K562 (cell line): ENCODE results near the gene FRRS1. TPM values are rescaled to one million over a fixed set of nuclear protein-coding genes. Genes with fewer than 3 reads are reported as not detected.

Experiments
- CHD2 ChIP-seq: IDR thresholded peaks from 2 replicates; pipeline ENCODE4 v1.6.1; 2011; ENCODE audit warnings: low read depth, low read length
- HSF4 ChIP-seq: fragments of 250-450 bp; sonication (Bioruptor Pico); IDR thresholded peaks from 2 replicates; pipeline ENCODE4 v2.1.2; 2022; ENCODE audit warnings: mild to moderate bottlenecking, moderate library complexity, borderline replicate concordance
- NBN ChIP-seq: fragments of 450-650 bp; IDR thresholded peaks from 2 replicates; pipeline ENCODE4 v1.6.1; 2016; ENCODE audit warnings: low read depth, mild to moderate bottlenecking
- PML ChIP-seq: IDR thresholded peaks from 2 replicates; pipeline ENCODE4 v1.6.1; 2012; ENCODE audit warnings: low read length, inconsistent platforms
- PRMT5 ChIP-seq: sonication (generic); formaldehyde crosslinking; IDR thresholded peaks from 2 replicates; pipeline ENCODE4 v1.5.0; 2020; ENCODE audit warnings: missing genetic modification reagents
- PRPF4 ChIP-seq: fragments of 200-400 bp; formaldehyde crosslinking; IDR thresholded peaks from one replicate; pipeline ENCODE4 v1.6.1; 2017; ENCODE audit warnings: low read length, low read depth, mild to moderate bottlenecking; ENCODE audit not compliant: insufficient read depth, poor library complexity, severe bottlenecking
- TCF7 ChIP-seq: sonication (generic); IDR thresholded peaks from 2 replicates; pipeline ENCODE4 v1.6.1; 2016; ENCODE audit warnings: antibody characterized with exemption, borderline replicate concordance
- ZC3H8 ChIP-seq: fragments of 450-650 bp; IDR thresholded peaks from 2 replicates; pipeline ENCODE4 v1.6.1; 2017
- ZNF347 ChIP-seq: fragments of 450-650 bp; formaldehyde crosslinking; IDR thresholded peaks from 2 replicates; pipeline ENCODE4 v1.4.0; 2020; ENCODE audit warnings: low read depth, mild to moderate bottlenecking, moderate library complexity
- polyA plus RNA-seq, 8 experiments: library from polyadenylated mRNA; depleted of rRNA in 4 of 8; stranded (reverse) in 5 of 8; unstranded in 3 of 8; fragments of >200 nt; fragmentation: Nextera tagmentation in 2 of 8; fragmentation: Illumina TruSeq in 1 of 8; extraction: Ambion mirVana in 2 of 8; extraction: Trizol in 1 of 8; gene quantifications; 2 replicates each; pipeline versions ENCODE4 v1.2.1 to v1.2.3, GENCODE V29; 2011 to 2014; ENCODE audit warnings: inconsistent platforms in 1 of 8, missing spikeins in 1 of 8
- total RNA-seq, 7 experiments: library from RNA; depleted of rRNA in 6 of 7; stranded (reverse); fragments of >200 nt in 6 of 7; fragmentation: Illumina TruSeq in 2 of 7; extraction: Trizol in 2 of 7; gene quantifications; 2 replicates each; pipeline versions ENCODE4 v1.2.1 to v1.2.3, GENCODE V29; 2011 to 2021; ENCODE audit warnings: low replicate concordance in 1 of 7
- TF ChIP-seq, protein P1 (sequence below), 2 experiments: fragments of 450-650 bp in 1 of 2; sonication (generic) in 1 of 2; formaldehyde crosslinking in 1 of 2; IDR thresholded peaks; 2 replicates each; pipeline versions ENCODE4 v1.7.1 to v1.9.0; 2016 to 2022; ENCODE audit warnings: inconsistent platforms in 1 of 2, mild to moderate bottlenecking in 1 of 2, missing genetic modification reagents in 1 of 2
- TF ChIP-seq, protein P2 (sequence below): fragments of 450-650 bp; IDR thresholded peaks from 2 replicates; pipeline ENCODE4 v1.6.1; 2016; ENCODE audit warnings: mild to moderate bottlenecking
- TF ChIP-seq, protein P3 (sequence below), 3 experiments: IDR thresholded peaks in 2 of 3; conservative IDR thresholded peaks in 1 of 3; 2 replicates each; pipeline ENCODE4 v1.5.1; 2011 to 2012; ENCODE audit warnings: low read length in 3 of 3, mild to moderate bottlenecking in 3 of 3, control low read depth in 2 of 3, improper control_type of control experiment in 1 of 3, inconsistent platforms in 1 of 3, low read depth in 1 of 3, mixed read lengths in 1 of 3, moderate library complexity in 1 of 3; ENCODE audit not compliant: insufficient read depth in 2 of 3

The FRRS1 gene
- total and polyA plus RNA-seq, 9 of the 15 experiments (the other 6 are each of a cell fraction or from before 2014, with no cell fraction given) = 0.87 to 54.0 (median 23.7) TPM

DNA sequence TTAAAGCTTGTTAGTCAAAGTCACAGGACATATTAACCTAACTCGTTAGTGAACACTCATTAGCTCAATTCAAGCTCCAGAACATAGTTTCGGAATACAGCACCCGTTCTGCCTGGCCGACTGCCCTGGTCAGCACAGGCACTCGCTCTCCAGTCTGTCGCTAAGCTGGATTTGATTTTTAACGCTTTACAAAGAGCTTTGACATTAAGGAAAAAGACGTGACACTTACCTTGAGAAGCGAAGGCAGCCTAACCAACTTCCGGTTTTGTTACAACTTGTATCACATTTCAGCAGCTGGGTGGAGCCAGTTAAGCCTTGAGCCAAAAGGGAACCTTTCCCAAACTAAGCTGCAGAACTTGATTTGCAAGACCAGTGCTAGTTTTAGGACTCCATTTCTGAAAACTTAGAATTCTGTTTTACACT, at the start of gene FRRS1 (continued):
- TF ChIP-seq NBN = 0 out of 2 replicates have a peak, but pooled peaks have one; percentile 34
- no peak for TF ChIP-seq TCF7
- TF ChIP-seq, protein P1, sequence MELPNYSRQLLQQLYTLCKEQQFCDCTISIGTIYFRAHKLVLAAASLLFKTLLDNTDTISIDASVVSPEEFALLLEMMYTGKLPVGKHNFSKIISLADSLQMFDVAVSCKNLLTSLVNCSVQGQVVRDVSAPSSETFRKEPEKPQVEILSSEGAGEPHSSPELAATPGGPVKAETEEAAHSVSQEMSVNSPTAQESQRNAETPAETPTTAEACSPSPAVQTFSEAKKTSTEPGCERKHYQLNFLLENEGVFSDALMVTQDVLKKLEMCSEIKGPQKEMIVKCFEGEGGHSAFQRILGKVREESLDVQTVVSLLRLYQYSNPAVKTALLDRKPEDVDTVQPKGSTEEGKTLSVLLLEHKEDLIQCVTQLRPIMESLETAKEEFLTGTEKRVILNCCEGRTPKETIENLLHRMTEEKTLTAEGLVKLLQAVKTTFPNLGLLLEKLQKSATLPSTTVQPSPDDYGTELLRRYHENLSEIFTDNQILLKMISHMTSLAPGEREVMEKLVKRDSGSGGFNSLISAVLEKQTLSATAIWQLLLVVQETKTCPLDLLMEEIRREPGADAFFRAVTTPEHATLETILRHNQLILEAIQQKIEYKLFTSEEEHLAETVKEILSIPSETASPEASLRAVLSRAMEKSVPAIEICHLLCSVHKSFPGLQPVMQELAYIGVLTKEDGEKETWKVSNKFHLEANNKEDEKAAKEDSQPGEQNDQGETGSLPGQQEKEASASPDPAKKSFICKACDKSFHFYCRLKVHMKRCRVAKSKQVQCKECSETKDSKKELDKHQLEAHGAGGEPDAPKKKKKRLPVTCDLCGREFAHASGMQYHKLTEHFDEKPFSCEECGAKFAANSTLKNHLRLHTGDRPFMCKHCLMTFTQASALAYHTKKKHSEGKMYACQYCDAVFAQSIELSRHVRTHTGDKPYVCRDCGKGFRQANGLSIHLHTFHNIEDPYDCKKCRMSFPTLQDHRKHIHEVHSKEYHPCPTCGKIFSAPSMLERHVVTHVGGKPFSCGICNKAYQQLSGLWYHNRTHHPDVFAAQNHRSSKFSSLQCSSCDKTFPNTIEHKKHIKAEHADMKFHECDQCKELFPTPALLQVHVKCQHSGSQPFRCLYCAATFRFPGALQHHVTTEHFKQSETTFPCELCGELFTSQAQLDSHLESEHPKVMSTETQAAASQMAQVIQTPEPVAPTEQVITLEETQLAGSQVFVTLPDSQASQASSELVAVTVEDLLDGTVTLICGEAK (IDR thresholded peaks at IDR 0.05) = peak; percentile 64; the same call in 1 of the 2 replicates
- TF ChIP-seq, protein P1 (CRISPR knock-in tag; IDR thresholded peaks at IDR 0.05) = no peak
- no peak for TF ChIP-seq ZC3H8
- peak; percentile 52; the same call in 1 of the 2 replicates for TF ChIP-seq PML
- TF ChIP-seq CHD2 = no peak
- no peak for TF ChIP-seq PRMT5 (CRISPR knock-in tag)
- TF ChIP-seq PRPF4 = no peak
- TF ChIP-seq, protein P2, sequence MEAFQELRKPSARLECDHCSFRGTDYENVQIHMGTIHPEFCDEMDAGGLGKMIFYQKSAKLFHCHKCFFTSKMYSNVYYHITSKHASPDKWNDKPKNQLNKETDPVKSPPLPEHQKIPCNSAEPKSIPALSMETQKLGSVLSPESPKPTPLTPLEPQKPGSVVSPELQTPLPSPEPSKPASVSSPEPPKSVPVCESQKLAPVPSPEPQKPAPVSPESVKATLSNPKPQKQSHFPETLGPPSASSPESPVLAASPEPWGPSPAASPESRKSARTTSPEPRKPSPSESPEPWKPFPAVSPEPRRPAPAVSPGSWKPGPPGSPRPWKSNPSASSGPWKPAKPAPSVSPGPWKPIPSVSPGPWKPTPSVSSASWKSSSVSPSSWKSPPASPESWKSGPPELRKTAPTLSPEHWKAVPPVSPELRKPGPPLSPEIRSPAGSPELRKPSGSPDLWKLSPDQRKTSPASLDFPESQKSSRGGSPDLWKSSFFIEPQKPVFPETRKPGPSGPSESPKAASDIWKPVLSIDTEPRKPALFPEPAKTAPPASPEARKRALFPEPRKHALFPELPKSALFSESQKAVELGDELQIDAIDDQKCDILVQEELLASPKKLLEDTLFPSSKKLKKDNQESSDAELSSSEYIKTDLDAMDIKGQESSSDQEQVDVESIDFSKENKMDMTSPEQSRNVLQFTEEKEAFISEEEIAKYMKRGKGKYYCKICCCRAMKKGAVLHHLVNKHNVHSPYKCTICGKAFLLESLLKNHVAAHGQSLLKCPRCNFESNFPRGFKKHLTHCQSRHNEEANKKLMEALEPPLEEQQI = no peak
- TF ChIP-seq ZNF347 = no peak
- TF ChIP-seq HSF4 (CRISPR knock-in tag) = no peak
- TF ChIP-seq, protein P3, sequence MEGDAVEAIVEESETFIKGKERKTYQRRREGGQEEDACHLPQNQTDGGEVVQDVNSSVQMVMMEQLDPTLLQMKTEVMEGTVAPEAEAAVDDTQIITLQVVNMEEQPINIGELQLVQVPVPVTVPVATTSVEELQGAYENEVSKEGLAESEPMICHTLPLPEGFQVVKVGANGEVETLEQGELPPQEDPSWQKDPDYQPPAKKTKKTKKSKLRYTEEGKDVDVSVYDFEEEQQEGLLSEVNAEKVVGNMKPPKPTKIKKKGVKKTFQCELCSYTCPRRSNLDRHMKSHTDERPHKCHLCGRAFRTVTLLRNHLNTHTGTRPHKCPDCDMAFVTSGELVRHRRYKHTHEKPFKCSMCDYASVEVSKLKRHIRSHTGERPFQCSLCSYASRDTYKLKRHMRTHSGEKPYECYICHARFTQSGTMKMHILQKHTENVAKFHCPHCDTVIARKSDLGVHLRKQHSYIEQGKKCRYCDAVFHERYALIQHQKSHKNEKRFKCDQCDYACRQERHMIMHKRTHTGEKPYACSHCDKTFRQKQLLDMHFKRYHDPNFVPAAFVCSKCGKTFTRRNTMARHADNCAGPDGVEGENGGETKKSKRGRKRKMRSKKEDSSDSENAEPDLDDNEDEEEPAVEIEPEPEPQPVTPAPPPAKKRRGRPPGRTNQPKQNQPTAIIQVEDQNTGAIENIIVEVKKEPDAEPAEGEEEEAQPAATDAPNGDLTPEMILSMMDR (IDR thresholded peaks at IDR 0.05 in 2 of 3, conservative IDR thresholded peaks at IDR 0.05 in 1 of 3; ENCODE audit: insufficient read depth in 2 of 3, low read depth in 1 of 3, low read length in 3 of 3) = peak in 1 of 3 experiments; percentile 7; a peak in 1 of 6 replicates
